ENCODE data around the gene ULK4. TPM values are rescaled to one million over a fixed set of nuclear protein-coding genes. Genes with fewer than 3 reads are reported as not detected.

Gene ULK4
- total RNA-seq, 2 donors from 2014 or later, result 11.1 to 17.9 TPM

DNA sequence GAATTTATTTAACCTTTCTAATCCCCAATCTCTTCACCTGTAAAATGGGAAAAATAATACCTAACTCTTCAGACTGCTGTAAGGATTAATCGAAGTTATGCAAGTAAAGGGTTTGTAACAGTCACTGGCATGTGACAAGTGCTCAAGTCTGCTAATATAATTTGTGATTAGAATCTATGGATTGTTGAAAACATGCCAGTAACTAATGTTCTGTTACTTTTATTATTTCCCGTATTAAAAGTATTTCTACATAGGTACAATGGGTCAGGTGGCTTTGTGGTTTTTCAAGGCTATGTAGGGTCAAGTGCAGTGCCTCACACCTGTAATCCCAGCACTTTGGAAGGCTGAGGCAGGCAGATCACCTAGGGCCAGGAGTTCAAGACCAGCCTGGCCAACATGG lies 29.4 kb downstream of the ULK4 start:
- 100% methylated on average over 1 to 2 of the region's 2 CpGs for WGBS, 2 experiments (ENCODE audit: insufficient coverage in 1 of 2, insufficient read length in 1 of 2)
- Mint-ChIP-seq H3K27me3 (ENCODE audit: insufficient read depth) (no peaks in the 10 kb centered on the region), H3K27ac (no peak overlapping the region), H3K4me1 (no peaks in the 10 kb centered on the region), H3K4me3 (no peak overlapping the region), H3K9me3 (peaks cover 7% of the 10 kb centered on the region), H3K36me3 (ENCODE audit: low read depth) (peaks cover 27% of the 10 kb centered on the region)
- Histone ChIP-seq H3K9me3 (ENCODE audit: control insufficient read depth, low read length) (no peaks in the 10 kb centered on the region), H3K27ac (ENCODE audit: low read depth, low read length) (no peak overlapping the region), H3K36me3 (ENCODE audit: control insufficient read depth, insufficient read depth, low read length) (no peaks in the 10 kb centered on the region), H3K4me1 (ENCODE audit: control insufficient read depth, insufficient read depth, low read length) (no peaks in the 10 kb centered on the region), H3K4me3 (ENCODE audit: low read length) (no peak overlapping the region), H3K9ac (ENCODE audit: extremely low read depth, low read length, poor library complexity, severe bottlenecking) (no peak overlapping the region), H3K27me3 (ENCODE audit: control insufficient read depth, insufficient read depth, low read length, poor library complexity, severe bottlenecking) (no peaks in the 10 kb centered on the region)
- no peak for DNase-seq
- TF ChIP-seq, protein P1, sequence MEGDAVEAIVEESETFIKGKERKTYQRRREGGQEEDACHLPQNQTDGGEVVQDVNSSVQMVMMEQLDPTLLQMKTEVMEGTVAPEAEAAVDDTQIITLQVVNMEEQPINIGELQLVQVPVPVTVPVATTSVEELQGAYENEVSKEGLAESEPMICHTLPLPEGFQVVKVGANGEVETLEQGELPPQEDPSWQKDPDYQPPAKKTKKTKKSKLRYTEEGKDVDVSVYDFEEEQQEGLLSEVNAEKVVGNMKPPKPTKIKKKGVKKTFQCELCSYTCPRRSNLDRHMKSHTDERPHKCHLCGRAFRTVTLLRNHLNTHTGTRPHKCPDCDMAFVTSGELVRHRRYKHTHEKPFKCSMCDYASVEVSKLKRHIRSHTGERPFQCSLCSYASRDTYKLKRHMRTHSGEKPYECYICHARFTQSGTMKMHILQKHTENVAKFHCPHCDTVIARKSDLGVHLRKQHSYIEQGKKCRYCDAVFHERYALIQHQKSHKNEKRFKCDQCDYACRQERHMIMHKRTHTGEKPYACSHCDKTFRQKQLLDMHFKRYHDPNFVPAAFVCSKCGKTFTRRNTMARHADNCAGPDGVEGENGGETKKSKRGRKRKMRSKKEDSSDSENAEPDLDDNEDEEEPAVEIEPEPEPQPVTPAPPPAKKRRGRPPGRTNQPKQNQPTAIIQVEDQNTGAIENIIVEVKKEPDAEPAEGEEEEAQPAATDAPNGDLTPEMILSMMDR (conservative IDR thresholded peaks at IDR 0.05), result no peak

DNA sequence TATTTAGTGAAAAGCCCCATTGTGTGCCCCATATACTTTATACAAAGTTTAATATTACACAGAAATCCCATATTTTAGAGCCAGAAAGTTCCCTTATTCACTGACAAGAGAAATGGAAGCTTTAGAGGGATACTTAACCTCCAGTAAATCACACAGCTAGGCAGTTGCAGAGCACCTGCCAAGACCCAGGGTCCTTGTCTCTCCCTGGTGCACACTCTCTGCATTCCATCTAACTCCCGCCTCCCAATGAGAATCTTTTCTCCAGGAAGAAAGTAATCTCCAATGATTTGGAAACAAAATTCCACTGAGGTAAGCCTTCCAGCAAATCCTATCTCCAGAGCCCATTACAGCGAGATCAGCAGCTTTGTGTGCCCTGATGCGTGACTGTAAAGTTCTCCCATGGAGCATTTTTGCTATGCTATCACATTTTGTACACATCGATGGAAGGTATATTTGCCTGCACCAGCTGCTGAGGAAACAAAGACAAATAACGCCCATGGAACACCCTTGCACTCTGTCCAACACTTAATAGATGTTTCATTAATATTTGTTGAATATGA lies 41.4 kb downstream of the ULK4 start:
- H3K4me1 Mint-ChIP-seq, result no peaks in the 10 kb centered on the region
- H3K9me3 Mint-ChIP-seq, result no peaks in the 10 kb centered on the region
- Histone ChIP-seq H3K9me3 (ENCODE audit: control insufficient read depth, low read length) (no peaks in the 10 kb centered on the region), H3K9ac (ENCODE audit: extremely low read depth, low read length, poor library complexity, severe bottlenecking) (no peak overlapping the region), H3K4me1 (ENCODE audit: control insufficient read depth, insufficient read depth, low read length) (no peaks in the 10 kb centered on the region), H3K4me3 (ENCODE audit: low read length) (no peak overlapping the region), H3K27me3 (ENCODE audit: control insufficient read depth, insufficient read depth, low read length, poor library complexity, severe bottlenecking) (no peaks in the 10 kb centered on the region), H3K36me3 (ENCODE audit: control insufficient read depth, insufficient read depth, low read length) (no peaks in the 10 kb centered on the region), H3K27ac (ENCODE audit: low read depth, low read length) (no peak overlapping the region)
- no peak overlapping the region for H3K27ac Mint-ChIP-seq
- 91 to 100% methylated on average over 3 to 5 of the region's 5 CpGs for WGBS, 2 experiments (ENCODE audit: insufficient coverage in 1 of 2, insufficient read length in 1 of 2)
- no peak overlapping the region for H3K4me3 Mint-ChIP-seq
- H3K27me3 Mint-ChIP-seq (ENCODE audit: insufficient read depth), result no peaks in the 10 kb centered on the region
- peaks cover 2% of the 10 kb centered on the region for H3K36me3 Mint-ChIP-seq (ENCODE audit: low read depth)
- DNase-seq, result no peak
- TF ChIP-seq, protein P1 (conservative IDR thresholded peaks at IDR 0.05), result no peak

DNA sequence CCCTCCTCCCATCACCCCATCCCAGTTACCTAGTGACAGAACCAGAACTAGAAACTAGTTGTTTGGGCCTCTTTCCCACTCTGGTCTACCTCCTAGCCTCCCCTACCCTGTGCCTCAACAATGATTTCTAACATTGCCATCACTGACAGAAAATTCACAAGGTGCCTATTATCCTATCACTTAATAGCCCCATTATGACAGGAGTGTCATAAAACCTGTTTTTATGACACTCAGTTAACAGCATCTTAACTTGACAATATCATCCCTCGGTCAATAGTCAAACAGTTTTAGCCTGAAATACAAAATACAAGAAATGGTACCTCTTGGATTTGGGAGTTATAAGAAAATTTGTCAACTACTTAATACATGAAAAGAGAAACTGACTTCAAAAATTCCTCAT lies 46.5 kb downstream of the ULK4 start:
- H3K4me1 Mint-ChIP-seq, result no peaks in the 10 kb centered on the region
- Histone ChIP-seq H3K27me3 (ENCODE audit: control insufficient read depth, insufficient read depth, low read length, poor library complexity, severe bottlenecking) (no peaks in the 10 kb centered on the region), H3K36me3 (ENCODE audit: control insufficient read depth, insufficient read depth, low read length) (no peaks in the 10 kb centered on the region), H3K27ac (ENCODE audit: low read depth, low read length) (no peak overlapping the region), H3K9ac (ENCODE audit: extremely low read depth, low read length, poor library complexity, severe bottlenecking) (no peak overlapping the region), H3K9me3 (ENCODE audit: control insufficient read depth, low read length) (no peaks in the 10 kb centered on the region), H3K4me3 (ENCODE audit: low read length) (no peak overlapping the region), H3K4me1 (ENCODE audit: control insufficient read depth, insufficient read depth, low read length) (no peaks in the 10 kb centered on the region)
- TF ChIP-seq, protein P1 (conservative IDR thresholded peaks at IDR 0.05), result no peak
- no peak overlapping the region for H3K4me3 Mint-ChIP-seq
- no peaks in the 10 kb centered on the region for H3K27me3 Mint-ChIP-seq (ENCODE audit: insufficient read depth)
- DNase-seq, result no peak
- no CpG with 5 or more reads among the region's 1 CpG for WGBS, 2 experiments (ENCODE audit: insufficient coverage in 1 of 2, insufficient read length in 1 of 2)
- H3K27ac Mint-ChIP-seq, result no peak overlapping the region
- H3K9me3 Mint-ChIP-seq, result no peaks in the 10 kb centered on the region
- peaks cover 20% of the 10 kb centered on the region for H3K36me3 Mint-ChIP-seq (ENCODE audit: low read depth)

All from endodermal cell (in vitro differentiated cells).